ENCODE measurements around the gene RAVER1.
"Not testable (repeated sequence)": the region's sequence is repeated elsewhere in the genome, so short reads cannot be mapped to it uniquely, and the experiment has no call there.

RAVER1 gene

DNA sequence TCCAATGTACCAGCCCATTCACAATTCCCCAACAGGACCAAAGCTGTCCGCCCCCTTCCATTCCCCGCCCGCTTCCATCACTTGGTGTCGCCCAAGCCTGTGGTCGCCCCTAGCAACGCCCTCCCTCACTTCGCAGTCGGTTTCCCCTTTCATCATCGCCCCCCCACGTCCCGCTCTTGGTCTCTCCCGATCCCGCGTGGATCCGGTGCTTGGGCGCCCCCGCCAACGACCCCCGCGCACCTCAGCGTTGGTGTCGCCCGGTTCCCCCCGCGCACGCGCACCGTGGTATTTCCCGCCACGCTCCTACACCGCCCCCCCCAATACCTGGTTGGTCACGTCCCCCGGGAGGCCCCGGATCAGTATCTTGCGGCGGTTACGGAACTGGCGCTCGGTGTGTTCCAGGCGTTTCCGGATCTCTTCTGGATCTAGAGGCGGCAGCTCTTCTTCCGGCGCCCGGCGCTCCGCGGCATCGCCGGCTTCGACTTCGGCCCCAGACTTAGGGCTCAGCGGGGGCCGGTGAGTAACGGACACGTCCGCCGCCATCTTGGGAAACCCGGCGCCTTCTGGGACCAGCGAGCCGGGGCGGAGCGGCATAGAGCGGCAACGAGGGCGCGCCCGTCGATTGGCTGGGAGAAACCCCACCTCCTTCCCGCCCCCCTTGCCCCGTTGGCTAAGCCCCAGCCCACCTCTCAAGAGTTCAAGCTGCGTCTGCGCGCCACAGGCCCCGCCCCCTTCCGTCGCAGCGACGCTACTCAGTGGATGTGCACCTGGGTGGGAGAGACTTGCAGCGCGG lies at the start of gene RAVER1:
TSS of gene RAVER1 (minus strand) at position 565 of the 793 bp plus-strand sequence. CDS start at position 543, 22 bp downstream.
- no peak for TF ChIP-seq CTCF (IDR thresholded peaks at IDR 0.05; ENCODE audit: control insufficient read depth, insufficient read depth, low read depth, low read length, missing control alignments)
- peak within 1 kb of the TSS; percentile 86 for H3K4me3 ChIP-seq (ENCODE audit: control insufficient read depth, low read depth, low read length)
- peak; percentile 86 for DNase-seq (ENCODE audit: low read depth)

- H3K4me3 ChIP-seq (ENCODE audit: control insufficient read depth, low read depth, low read length); DNase-seq (ENCODE audit: low read depth): not testable (repeated sequence)
These were observed 49.8 kb upstream of the RAVER1 start for GRCh38 chr19:10383223-10383499.

GRCh38 chr19:10380313-10381102 lies 47.2 kb upstream of the RAVER1 start, which contains the start of gene TYK2:
TYK2 (minus strand) TSS chr19:10380572; CDS start chr19:10378406, 2,166 bp downstream.
- H3K4me3 ChIP-seq (ENCODE audit: control insufficient read depth, low read depth, low read length): peak within 1 kb of the TSS; percentile 90
- no peak for TF ChIP-seq CTCF (IDR thresholded peaks at IDR 0.05; ENCODE audit: control insufficient read depth, insufficient read depth, low read depth, low read length, missing control alignments)
- peak; percentile 91 for DNase-seq (ENCODE audit: low read depth)

GRCh38 chr19:10379880-10380312 lies 46.6 kb upstream of the RAVER1 start:
- TF ChIP-seq CTCF (IDR thresholded peaks at IDR 0.05; ENCODE audit: control insufficient read depth, insufficient read depth, low read depth, low read length, missing control alignments): no peak
- peak overlapping the region; percentile 90 for H3K4me3 ChIP-seq (ENCODE audit: control insufficient read depth, low read depth, low read length)
- DNase-seq (ENCODE audit: low read depth): no peak

DNA sequence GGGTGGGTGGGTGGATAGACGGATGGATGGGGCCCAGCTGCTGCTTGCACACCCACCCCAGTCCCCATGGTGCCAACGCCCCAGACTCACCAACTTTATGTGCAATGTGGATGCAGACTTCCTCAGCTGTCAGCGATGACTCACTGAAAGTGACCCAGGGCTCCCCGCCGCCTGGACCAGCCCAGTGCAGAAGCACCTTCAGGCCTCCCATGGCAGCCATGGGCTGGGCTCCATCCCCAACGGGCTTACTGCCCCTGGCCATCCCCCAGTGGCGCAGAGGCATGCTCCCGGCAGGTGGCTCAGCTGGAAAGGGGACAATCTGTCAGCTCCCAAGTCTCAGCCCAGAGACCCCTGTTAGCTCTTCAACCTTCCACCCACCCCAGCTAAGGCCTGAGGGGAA lies 44.8 kb upstream of the RAVER1 start:
- no peak for DNase-seq (ENCODE audit: low read depth)
- no peak overlapping the region for H3K4me3 ChIP-seq (ENCODE audit: control insufficient read depth, low read depth, low read length)
- TF ChIP-seq CTCF (IDR thresholded peaks at IDR 0.05; ENCODE audit: control insufficient read depth, insufficient read depth, low read depth, low read length, missing control alignments): no peak

- not testable (repeated sequence) for DNase-seq (ENCODE audit: low read depth); H3K4me3 ChIP-seq (ENCODE audit: control insufficient read depth, low read depth, low read length)
These were observed 43.9 kb upstream of the RAVER1 start for GRCh38 chr19:10377140-10377640.

- no peak for TF ChIP-seq CTCF (IDR thresholded peaks at IDR 0.05; ENCODE audit: control insufficient read depth, insufficient read depth, low read depth, low read length, missing control alignments)
- no peak overlapping the region for H3K4me3 ChIP-seq (ENCODE audit: control insufficient read depth, low read depth, low read length)
- DNase-seq (ENCODE audit: low read depth): no peak
These were observed 41.6 kb upstream of the RAVER1 start for GRCh38 chr19:10374931-10375330.

All from AG09309 (cell line).